ENCODE measurements around the gene FKBP1B.
"Not testable (repeated sequence)": the region's sequence is repeated elsewhere in the genome, so short reads cannot be mapped to it uniquely, and the experiment has no call there.

The FKBP1B gene

DNA sequence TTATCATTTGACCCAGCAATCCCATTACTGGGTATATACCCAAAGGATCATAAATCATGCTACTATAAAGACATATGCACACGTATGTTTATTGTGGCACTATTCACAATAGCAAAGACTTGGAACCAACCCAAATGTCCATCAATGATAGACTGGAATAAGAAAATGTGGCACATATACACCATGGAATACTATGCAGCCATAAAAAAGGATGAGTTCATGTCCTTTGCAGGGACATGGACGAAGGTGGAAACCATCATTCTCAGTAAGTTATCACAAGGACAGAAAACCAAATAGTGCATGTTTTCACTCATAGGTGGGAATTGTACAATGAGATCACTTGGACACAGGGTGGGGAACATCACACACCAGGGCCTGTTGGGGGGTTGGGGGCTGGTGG, 51.2 kb downstream of the FKBP1B start:
- not testable (repeated sequence) for DNase-seq (ENCODE audit: extremely low read depth in 1 of 2, low read depth in 1 of 2)

DNA sequence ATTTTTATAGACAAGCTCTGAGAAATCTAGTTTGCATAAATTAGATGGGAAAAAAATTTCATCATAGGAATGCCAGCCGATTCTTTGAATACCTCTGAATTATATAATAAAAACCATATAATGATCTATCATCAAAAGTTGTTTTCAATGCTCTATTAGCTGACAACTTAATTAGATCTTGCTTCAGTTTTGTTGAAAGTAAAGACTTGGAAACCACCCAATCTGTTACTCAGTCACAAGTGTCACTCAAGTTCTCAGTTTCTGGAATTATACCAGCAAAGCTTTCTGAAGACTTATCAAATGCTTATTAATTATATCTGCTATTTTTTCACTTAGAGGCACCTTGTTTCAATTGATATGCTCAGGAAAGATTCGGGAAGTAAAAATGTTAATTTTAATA, 52.5 kb downstream of the FKBP1B start:
- DNase-seq (ENCODE audit: extremely low read depth in 1 of 2, low read depth in 1 of 2) = no peak

DNA sequence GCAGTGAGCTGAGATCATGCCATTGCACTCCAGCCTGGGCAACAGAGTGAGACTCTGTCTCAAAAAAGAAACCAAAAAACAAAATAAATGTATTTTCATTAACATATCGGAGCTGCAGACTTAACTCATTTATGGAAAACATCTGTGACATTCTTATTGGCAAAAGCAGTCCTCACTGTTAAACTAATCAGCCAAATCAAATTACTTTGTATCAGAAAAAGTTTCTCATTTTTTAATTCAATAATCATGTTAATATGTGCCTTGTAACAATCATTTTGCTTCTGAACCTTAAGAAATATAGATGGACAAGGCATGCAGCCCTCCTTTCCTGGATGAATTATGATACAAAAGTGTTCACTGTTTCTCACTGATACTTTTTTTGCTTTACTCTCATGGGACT, 53.1 kb downstream of the FKBP1B start:
- no peak for DNase-seq (ENCODE audit: extremely low read depth in 1 of 2, low read depth in 1 of 2)

DNA sequence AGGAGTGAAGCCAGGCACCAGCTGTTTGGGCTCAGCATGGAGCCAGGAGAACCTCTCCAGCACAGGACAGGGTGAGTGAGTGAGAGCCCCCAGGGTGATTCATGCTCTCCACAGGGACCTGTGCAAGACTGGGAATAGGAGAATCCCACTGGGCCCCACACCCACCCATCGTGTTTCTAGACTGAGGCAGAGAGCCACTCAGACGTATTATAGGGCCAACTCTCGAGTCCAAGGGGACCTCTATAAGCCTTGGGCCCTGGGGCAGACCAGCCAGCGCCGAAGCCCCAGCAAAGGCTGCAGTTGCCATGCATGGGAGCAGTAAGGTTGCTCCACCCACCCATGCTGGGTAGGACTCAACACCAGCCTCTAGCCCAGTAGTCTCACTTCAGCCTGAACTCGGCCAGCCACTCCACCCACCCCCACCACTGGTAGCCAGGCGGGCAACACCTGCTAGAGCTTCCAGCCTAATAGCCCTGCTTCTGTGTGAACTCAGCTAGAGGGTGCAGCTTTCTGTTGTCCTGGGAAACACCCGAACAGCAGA, 54.6 kb downstream of the FKBP1B start:
- DNase-seq (ENCODE audit: extremely low read depth in 1 of 2, low read depth in 1 of 2) = no peak

DNA sequence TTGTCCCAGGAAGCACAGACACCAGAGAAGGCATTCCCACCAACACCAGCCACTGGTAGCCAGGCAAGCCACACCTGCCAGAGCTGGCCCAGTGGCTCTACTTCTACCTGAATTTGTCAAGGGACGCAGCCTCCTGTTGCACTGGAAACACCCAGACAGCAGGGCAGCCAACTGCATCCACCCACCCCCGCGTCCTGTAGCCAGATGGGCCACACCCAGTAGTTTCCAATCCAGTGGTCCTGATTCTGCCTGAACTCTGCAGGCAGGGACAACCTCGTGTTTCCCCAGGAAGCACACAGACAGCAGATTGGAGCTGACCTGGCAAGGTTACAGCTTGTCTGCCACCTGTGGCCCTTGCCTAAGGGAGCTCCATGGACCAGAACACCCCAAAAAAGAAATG, 55.4 kb downstream of the FKBP1B start:
- no peak for DNase-seq (ENCODE audit: extremely low read depth in 1 of 2, low read depth in 1 of 2)

DNA sequence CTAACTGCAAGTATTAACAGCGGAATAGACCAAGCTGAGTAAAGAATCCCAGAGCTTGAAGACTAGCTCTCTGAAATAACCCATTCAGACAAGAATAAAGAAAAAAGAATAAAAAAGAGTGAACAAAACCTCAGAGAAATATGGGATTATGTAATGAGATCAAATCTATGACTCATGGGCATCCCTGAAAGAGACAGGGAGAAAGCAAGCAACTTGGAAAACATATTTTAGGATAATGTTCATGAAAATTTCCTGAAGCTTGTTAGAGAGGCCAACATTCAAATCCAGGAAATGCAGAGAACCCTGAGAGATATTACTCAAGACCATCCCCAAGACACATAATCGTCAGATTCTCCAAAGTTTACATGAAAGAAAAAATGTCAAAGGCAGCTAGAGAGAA, 56.3 kb downstream of the FKBP1B start:
- no peak for DNase-seq (ENCODE audit: extremely low read depth in 1 of 2, low read depth in 1 of 2)

DNA sequence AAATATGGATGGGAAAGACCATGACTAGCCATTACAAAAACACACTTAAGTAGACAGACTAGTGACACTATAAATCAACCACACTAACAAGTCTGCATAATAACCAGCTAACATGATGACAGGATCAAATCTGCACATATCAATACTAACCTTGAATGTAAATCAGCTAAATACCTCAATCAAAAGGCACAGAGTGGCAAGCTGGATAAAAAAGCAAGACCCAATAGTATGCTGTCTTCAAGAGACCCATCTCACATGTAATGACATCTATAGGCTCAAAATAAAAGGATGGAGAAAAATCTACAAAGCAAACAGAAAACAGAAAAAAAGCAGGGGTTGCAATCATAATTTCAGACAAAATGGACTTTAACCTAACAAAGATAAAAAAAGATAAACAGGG, 57.2 kb downstream of the FKBP1B start:
- no peak for DNase-seq (ENCODE audit: extremely low read depth in 1 of 2, low read depth in 1 of 2)

DNA sequence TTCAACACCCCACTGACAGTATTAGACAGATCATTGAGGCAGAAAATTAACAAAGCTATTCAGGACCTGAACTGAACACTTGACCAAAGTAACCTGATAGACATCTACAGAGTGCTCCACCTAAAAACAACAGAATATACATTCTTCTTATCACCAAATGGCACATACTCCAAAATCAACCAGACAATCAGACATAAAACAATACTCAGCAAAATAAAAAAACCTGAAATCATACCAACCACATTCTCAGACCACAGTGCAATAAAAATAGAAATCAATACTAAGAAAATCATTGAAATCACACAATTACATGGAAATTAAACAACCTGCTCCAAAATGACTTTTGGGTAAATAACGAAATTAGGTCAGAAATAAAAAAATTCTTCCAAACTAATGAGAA, 57.8 kb downstream of the FKBP1B start:
- no peak for DNase-seq (ENCODE audit: extremely low read depth in 1 of 2, low read depth in 1 of 2)

DNA sequence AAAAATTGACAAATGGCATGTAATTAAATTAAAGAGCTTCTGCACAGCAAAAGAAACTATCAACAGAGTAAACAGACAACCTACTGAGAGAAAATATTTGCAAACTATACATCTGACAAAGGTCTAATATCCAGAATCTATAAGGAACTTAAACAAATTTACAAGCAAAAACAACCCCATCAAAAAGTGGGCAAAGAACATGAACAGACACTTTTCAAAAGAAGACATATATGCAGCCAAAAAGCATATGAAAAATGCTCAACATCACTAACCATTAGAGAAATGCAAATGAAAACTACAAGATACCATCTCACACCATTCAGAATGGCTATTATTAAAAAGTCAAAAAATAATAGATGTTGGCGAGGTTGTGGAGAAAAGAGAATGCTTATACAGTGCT, 59.9 kb downstream of the FKBP1B start:
- not testable (repeated sequence) for DNase-seq (ENCODE audit: extremely low read depth in 1 of 2, low read depth in 1 of 2)

DNA sequence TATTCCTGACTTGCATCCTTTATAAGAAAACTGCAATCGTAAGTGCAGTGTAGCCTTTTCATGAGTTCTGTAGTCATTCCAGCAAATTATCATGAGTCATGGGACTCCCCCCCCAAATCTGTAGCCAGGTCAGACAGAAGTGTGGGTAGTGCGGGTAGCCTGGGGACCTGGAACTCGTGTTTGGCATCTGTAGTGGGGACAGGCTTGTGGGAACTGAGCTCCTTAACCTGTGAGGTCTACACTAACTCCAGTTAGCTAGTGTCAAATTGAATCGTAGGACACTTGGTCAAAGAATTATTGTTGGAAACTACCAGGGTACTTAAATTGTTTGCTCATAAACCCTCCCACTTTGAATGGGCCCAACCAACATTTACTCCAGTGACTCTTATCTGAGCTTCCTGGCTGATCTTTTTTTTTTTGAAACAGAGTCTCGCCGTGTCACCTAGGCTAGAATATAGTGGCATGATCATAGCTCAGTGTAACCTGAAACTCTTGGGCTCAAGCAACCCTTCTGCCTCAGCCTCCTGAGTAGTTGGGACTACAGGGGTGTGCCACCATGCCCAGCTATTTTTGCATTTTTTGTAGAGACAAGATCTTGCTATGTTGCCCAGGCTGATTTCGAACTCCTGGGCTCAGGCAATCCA, 61.2 kb downstream of the FKBP1B start:
- no peak for DNase-seq (ENCODE audit: extremely low read depth in 1 of 2, low read depth in 1 of 2)

DNA sequence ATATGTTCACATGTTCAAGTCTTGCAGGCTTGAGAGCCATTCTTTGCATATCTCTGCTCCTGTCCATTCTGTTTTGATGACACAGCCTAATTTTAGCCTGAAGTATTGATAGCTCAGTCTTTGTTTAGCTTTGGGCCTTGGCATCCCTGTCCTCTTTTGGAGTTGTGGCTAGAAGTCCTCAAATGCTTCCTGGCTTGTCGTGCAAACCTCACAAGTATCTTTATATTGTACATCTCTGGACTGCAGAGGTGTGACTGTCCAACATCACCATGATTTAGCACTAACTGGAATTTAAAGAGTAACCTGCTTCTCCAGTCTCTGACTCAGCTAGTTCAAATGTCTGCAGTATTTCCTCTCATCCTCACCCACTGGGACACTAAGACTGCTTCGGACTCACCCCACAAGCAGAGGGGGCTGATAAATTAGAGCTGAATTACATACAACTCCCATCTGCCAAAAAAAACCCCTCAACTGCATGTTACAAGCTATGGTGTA, 61.9 kb downstream of the FKBP1B start:
- DNase-seq (ENCODE audit: extremely low read depth in 1 of 2, low read depth in 1 of 2) = no peak

Data from stimulated activated CD8-positive, alpha-beta memory T cell treated with anti-CD3 and anti-CD28 coated beads, Interleukin-7, amount 100 ng/mL, for 48 hours (primary cell).